GM19438 (cell line): ENCODE results near the gene AIFM2.
"Not testable (repeated sequence)": the region's sequence is repeated elsewhere in the genome, so short reads cannot be mapped to it uniquely, and the experiment has no call there.

Experiments
- ATAC-seq: cut with Tn5 transposase; IDR thresholded peaks from one replicate; pipeline ENCODE4 v1.9.1; 2021; ENCODE audit warnings: low read depth; ENCODE audit not compliant: unreplicated experiment

Gene AIFM2

GRCh38 chr10:70096016-70096704, 36.5 kb downstream of the AIFM2 start:
- no peak for ATAC-seq

- no peak for ATAC-seq
Observed at GRCh38 chr10:70094250-70094649, 38.4 kb downstream of the AIFM2 start.

GRCh38 chr10:70093335-70093944, 39.2 kb downstream of the AIFM2 start:
- ATAC-seq, result no peak

GRCh38 chr10:70092389-70092718, 40.3 kb downstream of the AIFM2 start:
- no peak for ATAC-seq

GRCh38 chr10:70090951-70091350, 41.7 kb downstream of the AIFM2 start:
- no peak for ATAC-seq

GRCh38 chr10:70090013-70090412, 42.6 kb downstream of the AIFM2 start:
- no peak for ATAC-seq

- no peak for ATAC-seq
Observed at GRCh38 chr10:70088308-70088698, 44.3 kb downstream of the AIFM2 start.

GRCh38 chr10:70087616-70088307, 44.9 kb downstream of the AIFM2 start:
- no peak for ATAC-seq

GRCh38 chr10:70085975-70086613, 46.5 kb downstream of the AIFM2 start:
- no peak for ATAC-seq

- no peak for ATAC-seq
Observed at GRCh38 chr10:70084189-70084588, 48.4 kb downstream of the AIFM2 start.

GRCh38 chr10:70080789-70081188, 51.8 kb downstream of the AIFM2 start:
- not testable (repeated sequence) for ATAC-seq

GRCh38 chr10:70078937-70079336, 53.7 kb downstream of the AIFM2 start:
- no peak for ATAC-seq

GRCh38 chr10:70078329-70078728, 54.3 kb downstream of the AIFM2 start:
- ATAC-seq, result no peak

- ATAC-seq, result no peak
Observed at GRCh38 chr10:70074971-70075370, 57.7 kb downstream of the AIFM2 start.

GRCh38 chr10:70074165-70074564, 58.5 kb downstream of the AIFM2 start:
- ATAC-seq, result no peak

GRCh38 chr10:70070834-70071233, 61.8 kb downstream of the AIFM2 start:
- no peak for ATAC-seq

- ATAC-seq, result no peak
Observed at GRCh38 chr10:70069346-70069745, 63.3 kb downstream of the AIFM2 start.

GRCh38 chr10:70068925-70069324, 63.7 kb downstream of the AIFM2 start:
- ATAC-seq, result no peak

- ATAC-seq, result no peak
Observed at GRCh38 chr10:70067586-70067985, 65.0 kb downstream of the AIFM2 start.

- no peak for ATAC-seq
Observed at GRCh38 chr10:70066190-70066589, 66.4 kb downstream of the AIFM2 start.

GRCh38 chr10:70064486-70064885, 68.1 kb downstream of the AIFM2 start:
- ATAC-seq, result no peak
